HEK293 (cell line): ENCODE measurements around the gene AKAP1.

Source experiments
- KLF1 ChIP-seq: fragments of 450-650 bp; formaldehyde crosslinking; IDR thresholded peaks from 2 replicates; pipeline ENCODE4 v1.5.1; 2016; ENCODE audit warnings: missing biosample characterization, missing genetic modification characterization
- OVOL3 ChIP-seq: fragments of 450-650 bp; formaldehyde crosslinking; IDR thresholded peaks from 2 replicates; pipeline ENCODE4 v1.5.1; 2016; ENCODE audit warnings: missing biosample characterization, missing genetic modification characterization
- REPIN1 ChIP-seq: fragments of 450-650 bp; formaldehyde crosslinking; IDR thresholded peaks from 2 replicates; pipeline ENCODE4 v1.5.1; 2017; ENCODE audit warnings: missing biosample characterization, missing genetic modification characterization, low read depth
- TCF7L2 ChIP-seq: IDR thresholded peaks from 2 replicates; pipeline ENCODE4 v1.6.1; 2011; ENCODE audit warnings: low read depth, mild to moderate bottlenecking, inconsistent platforms, low read length, moderate library complexity, borderline replicate concordance
- YY1 ChIP-seq: fragments of 450-650 bp; formaldehyde crosslinking; IDR thresholded peaks from 2 replicates; pipeline ENCODE4 v1.5.1; 2018; ENCODE audit warnings: missing biosample characterization, missing genetic modification characterization
- ZNF146 ChIP-seq: fragments of 450-650 bp; formaldehyde crosslinking; IDR thresholded peaks from 2 replicates; pipeline ENCODE4 v1.5.1; 2016; ENCODE audit warnings: missing biosample characterization, missing genetic modification characterization
- ZNF214 ChIP-seq: fragments of 450-650 bp; formaldehyde crosslinking; IDR thresholded peaks from 2 replicates; pipeline ENCODE4 v1.5.1; 2017; ENCODE audit warnings: missing biosample characterization, mild to moderate bottlenecking, missing genetic modification characterization, borderline replicate concordance
- ZNF521 ChIP-seq: fragments of 450-650 bp; formaldehyde crosslinking; IDR thresholded peaks from 2 replicates; pipeline ENCODE4 v1.5.1; 2017; ENCODE audit warnings: missing biosample characterization, mild to moderate bottlenecking, missing genetic modification characterization
- TF ChIP-seq, protein P1 (sequence below): fragments of 450-650 bp; formaldehyde crosslinking; IDR thresholded peaks from 2 replicates; pipeline ENCODE4 v1.5.1; 2016; ENCODE audit warnings: missing biosample characterization, missing genetic modification characterization
- TF ChIP-seq, protein P2 (sequence below): fragments of 450-650 bp; formaldehyde crosslinking; IDR thresholded peaks from 2 replicates; pipeline ENCODE4 v1.5.1; 2016; ENCODE audit warnings: missing biosample characterization, missing genetic modification characterization
- TF ChIP-seq, protein P3 (sequence below): fragments of 450-650 bp; formaldehyde crosslinking; IDR thresholded peaks from 2 replicates; pipeline ENCODE4 v1.5.1; 2017; ENCODE audit warnings: missing biosample characterization, missing genetic modification characterization
- TF ChIP-seq, protein P4 (sequence below): fragments of 450-650 bp; formaldehyde crosslinking; IDR thresholded peaks from 2 replicates; pipeline ENCODE4 v1.5.1; 2016; ENCODE audit warnings: missing biosample characterization, missing genetic modification characterization
- TF ChIP-seq, protein P5 (sequence below): fragments of 450-650 bp; formaldehyde crosslinking; conservative IDR thresholded peaks from 2 replicates; pipeline ENCODE4 v1.5.1; 2016; ENCODE audit warnings: low read depth, missing biosample characterization, missing genetic modification characterization
- TF ChIP-seq, protein P6 (sequence below): fragments of 450-650 bp; formaldehyde crosslinking; IDR thresholded peaks from 2 replicates; pipeline ENCODE4 v1.5.1; 2016; ENCODE audit warnings: missing biosample characterization, missing genetic modification characterization

DNA sequence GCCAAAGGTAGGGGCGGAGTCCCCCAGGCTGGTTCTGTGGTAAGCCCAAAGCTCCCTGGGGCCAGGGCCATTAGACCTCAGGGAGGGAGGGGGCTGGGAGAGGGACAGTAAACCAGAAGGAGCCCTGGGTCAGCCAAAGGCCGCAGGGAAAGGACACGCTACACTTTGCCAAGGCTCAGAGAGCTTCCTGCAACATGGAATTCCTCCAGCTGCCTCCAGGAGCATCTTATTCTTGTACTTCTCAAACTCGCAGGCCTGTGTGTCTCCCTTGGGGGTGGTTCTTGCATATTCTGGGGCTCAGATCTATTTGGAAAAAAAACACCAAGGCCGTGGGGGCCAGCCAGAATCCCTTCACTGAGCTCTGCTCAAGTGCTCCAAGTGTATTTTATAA lies 25.1 kb downstream of the AKAP1 start:
- TF ChIP-seq, protein P1, sequence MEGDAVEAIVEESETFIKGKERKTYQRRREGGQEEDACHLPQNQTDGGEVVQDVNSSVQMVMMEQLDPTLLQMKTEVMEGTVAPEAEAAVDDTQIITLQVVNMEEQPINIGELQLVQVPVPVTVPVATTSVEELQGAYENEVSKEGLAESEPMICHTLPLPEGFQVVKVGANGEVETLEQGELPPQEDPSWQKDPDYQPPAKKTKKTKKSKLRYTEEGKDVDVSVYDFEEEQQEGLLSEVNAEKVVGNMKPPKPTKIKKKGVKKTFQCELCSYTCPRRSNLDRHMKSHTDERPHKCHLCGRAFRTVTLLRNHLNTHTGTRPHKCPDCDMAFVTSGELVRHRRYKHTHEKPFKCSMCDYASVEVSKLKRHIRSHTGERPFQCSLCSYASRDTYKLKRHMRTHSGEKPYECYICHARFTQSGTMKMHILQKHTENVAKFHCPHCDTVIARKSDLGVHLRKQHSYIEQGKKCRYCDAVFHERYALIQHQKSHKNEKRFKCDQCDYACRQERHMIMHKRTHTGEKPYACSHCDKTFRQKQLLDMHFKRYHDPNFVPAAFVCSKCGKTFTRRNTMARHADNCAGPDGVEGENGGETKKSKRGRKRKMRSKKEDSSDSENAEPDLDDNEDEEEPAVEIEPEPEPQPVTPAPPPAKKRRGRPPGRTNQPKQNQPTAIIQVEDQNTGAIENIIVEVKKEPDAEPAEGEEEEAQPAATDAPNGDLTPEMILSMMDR (tag by site-specific recombination): no peak
- TF ChIP-seq, protein P2, sequence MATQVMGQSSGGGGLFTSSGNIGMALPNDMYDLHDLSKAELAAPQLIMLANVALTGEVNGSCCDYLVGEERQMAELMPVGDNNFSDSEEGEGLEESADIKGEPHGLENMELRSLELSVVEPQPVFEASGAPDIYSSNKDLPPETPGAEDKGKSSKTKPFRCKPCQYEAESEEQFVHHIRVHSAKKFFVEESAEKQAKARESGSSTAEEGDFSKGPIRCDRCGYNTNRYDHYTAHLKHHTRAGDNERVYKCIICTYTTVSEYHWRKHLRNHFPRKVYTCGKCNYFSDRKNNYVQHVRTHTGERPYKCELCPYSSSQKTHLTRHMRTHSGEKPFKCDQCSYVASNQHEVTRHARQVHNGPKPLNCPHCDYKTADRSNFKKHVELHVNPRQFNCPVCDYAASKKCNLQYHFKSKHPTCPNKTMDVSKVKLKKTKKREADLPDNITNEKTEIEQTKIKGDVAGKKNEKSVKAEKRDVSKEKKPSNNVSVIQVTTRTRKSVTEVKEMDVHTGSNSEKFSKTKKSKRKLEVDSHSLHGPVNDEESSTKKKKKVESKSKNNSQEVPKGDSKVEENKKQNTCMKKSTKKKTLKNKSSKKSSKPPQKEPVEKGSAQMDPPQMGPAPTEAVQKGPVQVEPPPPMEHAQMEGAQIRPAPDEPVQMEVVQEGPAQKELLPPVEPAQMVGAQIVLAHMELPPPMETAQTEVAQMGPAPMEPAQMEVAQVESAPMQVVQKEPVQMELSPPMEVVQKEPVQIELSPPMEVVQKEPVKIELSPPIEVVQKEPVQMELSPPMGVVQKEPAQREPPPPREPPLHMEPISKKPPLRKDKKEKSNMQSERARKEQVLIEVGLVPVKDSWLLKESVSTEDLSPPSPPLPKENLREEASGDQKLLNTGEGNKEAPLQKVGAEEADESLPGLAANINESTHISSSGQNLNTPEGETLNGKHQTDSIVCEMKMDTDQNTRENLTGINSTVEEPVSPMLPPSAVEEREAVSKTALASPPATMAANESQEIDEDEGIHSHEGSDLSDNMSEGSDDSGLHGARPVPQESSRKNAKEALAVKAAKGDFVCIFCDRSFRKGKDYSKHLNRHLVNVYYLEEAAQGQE (tag by site-specific recombination): no peak
- TF ChIP-seq, protein P3, sequence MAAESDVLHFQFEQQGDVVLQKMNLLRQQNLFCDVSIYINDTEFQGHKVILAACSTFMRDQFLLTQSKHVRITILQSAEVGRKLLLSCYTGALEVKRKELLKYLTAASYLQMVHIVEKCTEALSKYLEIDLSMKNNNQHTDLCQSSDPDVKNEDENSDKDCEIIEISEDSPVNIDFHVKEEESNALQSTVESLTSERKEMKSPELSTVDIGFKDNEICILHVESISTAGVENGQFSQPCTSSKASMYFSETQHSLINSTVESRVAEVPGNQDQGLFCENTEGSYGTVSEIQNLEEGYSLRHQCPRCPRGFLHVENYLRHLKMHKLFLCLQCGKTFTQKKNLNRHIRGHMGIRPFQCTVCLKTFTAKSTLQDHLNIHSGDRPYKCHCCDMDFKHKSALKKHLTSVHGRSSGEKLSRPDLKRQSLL: no peak
- TF ChIP-seq ZNF146 (tag by site-specific recombination): no peak
- no peak for TF ChIP-seq YY1
- TF ChIP-seq KLF1 (tag by site-specific recombination): no peak
- no peak for TF ChIP-seq TCF7L2
- no peak for TF ChIP-seq OVOL3 (tag by site-specific recombination)
- TF ChIP-seq, protein P4, sequence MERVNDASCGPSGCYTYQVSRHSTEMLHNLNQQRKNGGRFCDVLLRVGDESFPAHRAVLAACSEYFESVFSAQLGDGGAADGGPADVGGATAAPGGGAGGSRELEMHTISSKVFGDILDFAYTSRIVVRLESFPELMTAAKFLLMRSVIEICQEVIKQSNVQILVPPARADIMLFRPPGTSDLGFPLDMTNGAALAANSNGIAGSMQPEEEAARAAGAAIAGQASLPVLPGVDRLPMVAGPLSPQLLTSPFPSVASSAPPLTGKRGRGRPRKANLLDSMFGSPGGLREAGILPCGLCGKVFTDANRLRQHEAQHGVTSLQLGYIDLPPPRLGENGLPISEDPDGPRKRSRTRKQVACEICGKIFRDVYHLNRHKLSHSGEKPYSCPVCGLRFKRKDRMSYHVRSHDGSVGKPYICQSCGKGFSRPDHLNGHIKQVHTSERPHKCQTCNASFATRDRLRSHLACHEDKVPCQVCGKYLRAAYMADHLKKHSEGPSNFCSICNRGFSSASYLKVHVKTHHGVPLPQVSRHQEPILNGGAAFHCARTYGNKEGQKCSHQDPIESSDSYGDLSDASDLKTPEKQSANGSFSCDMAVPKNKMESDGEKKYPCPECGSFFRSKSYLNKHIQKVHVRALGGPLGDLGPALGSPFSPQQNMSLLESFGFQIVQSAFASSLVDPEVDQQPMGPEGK (tag by site-specific recombination): no peak
- TF ChIP-seq, protein P5, sequence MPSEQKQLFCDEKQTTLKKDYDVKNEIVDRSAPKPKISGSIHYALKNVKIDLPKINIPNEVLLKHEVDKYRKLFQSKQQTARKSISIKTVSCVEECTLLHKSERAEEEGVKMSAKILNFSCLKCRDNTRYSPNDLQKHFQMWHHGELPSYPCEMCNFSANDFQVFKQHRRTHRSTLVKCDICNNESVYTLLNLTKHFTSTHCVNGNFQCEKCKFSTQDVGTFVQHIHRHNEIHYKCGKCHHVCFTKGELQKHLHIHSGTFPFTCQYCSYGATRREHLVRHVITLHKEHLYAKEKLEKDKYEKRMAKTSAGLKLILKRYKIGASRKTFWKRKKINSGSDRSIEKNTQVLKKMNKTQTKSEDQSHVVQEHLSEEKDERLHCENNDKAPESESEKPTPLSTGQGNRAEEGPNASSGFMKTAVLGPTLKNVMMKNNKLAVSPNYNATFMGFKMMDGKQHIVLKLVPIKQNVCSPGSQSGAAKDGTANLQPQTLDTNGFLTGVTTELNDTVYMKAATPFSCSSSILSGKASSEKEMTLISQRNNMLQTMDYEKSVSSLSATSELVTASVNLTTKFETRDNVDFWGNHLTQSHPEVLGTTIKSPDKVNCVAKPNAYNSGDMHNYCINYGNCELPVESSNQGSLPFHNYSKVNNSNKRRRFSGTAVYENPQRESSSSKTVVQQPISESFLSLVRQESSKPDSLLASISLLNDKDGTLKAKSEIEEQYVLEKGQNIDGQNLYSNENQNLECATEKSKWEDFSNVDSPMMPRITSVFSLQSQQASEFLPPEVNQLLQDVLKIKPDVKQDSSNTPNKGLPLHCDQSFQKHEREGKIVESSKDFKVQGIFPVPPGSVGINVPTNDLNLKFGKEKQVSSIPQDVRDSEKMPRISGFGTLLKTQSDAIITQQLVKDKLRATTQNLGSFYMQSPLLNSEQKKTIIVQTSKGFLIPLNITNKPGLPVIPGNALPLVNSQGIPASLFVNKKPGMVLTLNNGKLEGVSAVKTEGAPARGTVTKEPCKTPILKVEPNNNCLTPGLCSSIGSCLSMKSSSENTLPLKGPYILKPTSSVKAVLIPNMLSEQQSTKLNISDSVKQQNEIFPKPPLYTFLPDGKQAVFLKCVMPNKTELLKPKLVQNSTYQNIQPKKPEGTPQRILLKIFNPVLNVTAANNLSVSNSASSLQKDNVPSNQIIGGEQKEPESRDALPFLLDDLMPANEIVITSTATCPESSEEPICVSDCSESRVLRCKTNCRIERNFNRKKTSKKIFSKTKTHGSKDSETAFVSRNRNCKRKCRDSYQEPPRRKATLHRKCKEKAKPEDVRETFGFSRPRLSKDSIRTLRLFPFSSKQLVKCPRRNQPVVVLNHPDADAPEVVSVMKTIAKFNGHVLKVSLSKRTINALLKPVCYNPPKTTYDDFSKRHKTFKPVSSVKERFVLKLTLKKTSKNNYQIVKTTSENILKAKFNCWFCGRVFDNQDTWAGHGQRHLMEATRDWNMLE (tag by site-specific recombination): no peak
- TF ChIP-seq ZNF521: no peak
- TF ChIP-seq ZNF214 (tag by site-specific recombination): no peak
- TF ChIP-seq, protein P6, sequence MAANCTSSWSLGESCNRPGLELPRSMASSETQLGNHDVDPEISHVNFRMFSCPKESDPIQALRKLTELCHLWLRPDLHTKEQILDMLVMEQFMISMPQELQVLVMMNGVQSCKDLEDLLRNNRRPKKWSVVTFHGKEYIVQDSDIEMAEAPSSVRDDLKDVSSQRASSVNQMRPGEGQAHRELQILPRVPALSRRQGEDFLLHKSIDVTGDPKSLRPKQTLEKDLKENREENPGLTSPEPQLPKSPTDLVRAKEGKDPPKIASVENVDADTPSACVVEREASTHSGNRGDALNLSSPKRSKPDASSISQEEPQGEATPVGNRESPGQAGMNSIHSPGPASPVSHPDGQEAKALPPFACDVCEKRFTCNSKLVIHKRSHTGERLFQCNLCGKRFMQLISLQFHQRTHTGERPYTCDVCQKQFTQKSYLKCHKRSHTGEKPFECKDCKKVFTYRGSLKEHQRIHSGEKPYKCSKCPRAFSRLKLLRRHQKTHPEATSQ (tag by site-specific recombination): no peak
- TF ChIP-seq REPIN1 (tag by site-specific recombination): no peak
